SHP77 (cell line): Measurements from ENCODE around the gene LLPH.
"Not testable (repeated sequence)": the region's sequence is repeated elsewhere in the genome, so short reads cannot be mapped to it uniquely, and the experiment has no call there.

Source experiments
- DNase-seq, 2 experiments: peaks; one replicate each; lab custom pipeline; 2025; lab: John Stamatoyannopoulos, UW

LLPH gene

DNA sequence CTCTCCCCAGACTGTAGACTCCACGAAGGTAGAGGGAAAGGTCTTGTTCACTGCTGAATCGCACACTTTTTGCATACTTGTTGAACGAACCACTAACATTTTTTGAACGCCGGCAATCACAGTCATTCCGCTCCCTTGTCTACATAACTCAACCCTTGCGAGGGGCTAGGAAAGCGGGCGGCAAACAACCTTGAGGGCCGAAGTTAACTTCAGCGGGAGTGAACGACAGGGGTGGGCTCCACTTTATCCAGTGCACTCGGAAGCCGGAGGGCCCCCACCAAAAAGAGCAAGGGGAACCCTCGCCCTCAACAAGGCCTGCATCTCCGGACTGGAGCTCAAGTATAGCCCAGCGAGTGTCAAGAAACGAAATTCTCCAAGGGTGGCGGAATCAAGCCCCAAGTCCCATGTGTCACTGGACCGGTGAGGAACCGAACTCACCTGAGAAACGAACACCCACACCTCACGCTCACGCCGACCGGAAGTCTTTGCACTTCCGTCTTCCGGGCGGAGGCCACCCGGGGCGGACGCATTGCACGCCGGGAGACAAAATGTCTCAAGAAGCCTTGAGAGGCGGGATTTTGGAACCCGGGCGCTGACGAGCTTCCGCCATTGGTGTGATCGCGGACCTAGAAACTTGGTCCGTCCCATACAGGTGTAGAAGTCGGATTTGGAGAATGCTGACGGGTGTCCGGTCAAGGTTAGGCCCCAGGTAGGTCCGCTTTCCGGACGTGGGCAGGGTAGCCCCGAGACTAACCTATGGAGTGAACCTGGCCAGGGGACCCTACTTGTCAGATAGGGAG, at the start of gene LLPH:
TSS of gene LLPH (minus strand) at position 484 of the 800 bp plus-strand sequence. CDS start 1,644 bp downstream, outside the sequence.
- peak; percentile 85 to 89 for DNase-seq

- DNase-seq: no peak
These were observed 45.8 kb upstream of the LLPH start for GRCh38 chr12:66176105-66176900.

- DNase-seq: not testable (repeated sequence)
These were observed 44.1 kb upstream of the LLPH start for GRCh38 chr12:66174391-66175325.

DNA sequence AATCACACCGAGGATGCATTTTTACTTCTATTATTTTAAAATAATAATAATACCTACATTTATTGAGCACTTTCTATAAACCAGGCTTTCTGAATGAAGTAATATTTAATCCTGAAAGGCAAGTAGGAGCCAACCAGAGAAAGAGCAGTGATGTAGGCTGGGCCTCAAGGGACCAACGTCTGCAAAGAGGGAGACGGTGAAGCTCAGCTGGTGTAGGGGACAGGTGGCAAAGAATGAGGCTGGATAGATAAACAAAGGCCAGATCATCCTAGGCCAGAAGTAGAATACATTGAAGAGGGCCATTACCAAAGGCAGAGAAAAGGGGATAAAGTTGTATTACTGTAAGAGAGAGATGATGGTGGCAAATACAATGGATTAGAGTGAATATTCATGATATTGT, 40.1 kb upstream of the LLPH start:
- DNase-seq: peak; percentile 2 to 5

DNA sequence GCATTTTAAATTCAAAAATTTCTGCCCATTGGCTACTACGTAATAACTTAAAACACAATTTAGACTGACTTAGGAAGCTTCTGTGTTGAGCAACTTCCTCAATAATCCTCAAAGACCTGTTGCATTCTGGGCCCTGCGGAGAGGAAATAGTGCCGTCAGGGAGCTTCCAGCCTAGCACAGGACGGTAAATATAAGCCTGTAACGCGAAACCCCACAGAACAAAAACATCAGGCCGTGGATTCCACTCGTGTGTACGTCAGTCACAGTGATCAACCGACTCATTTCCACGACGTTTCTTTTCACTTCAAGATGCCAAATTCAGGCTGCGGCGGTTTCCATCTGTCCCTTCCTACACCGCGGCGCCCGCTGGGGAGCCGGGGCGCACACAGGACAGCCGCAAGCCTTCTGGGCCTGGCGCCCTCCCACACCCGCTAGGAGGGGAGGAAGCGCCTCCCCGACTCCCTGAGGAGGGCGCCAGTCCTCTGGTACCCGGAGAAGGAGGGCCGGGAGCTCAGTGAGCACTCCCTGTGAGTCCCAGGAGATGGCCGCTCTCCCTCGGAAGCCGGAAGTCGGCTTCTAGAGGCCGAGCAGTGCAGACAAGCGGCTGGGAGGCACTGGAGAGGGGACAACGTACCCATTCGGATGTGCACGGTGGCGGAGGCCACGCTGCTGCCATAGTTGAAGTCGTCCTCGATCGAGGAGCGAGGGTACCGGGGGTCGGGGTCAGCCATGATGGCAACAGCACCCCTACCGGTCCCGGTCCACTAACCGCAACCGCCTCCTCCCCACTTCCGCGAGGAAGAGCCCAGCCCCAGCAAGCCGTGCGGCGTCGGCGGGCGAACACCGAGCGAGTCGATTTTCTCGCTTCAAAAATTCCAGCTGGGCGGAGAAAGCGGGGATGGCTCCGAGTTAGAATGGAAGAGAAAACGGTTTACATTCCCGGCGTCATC, 38.9 kb upstream of the LLPH start, which contains the start of gene TMBIM4:
TSS of gene TMBIM4 (minus strand) at position 776 of the 950 bp plus-strand sequence. CDS start at position 731, 45 bp downstream.
- peak; percentile 88 to 89 for DNase-seq

- no peak for DNase-seq
These were observed 37.9 kb upstream of the LLPH start for GRCh38 chr12:66168410-66168809.

GRCh38 chr12:66166561-66166960, 36.0 kb upstream of the LLPH start:
- DNase-seq: no peak

- DNase-seq: no peak
These were observed 34.6 kb upstream of the LLPH start for GRCh38 chr12:66165141-66165540.

GRCh38 chr12:66164349-66164821, 33.8 kb upstream of the LLPH start:
- no peak for DNase-seq

DNA sequence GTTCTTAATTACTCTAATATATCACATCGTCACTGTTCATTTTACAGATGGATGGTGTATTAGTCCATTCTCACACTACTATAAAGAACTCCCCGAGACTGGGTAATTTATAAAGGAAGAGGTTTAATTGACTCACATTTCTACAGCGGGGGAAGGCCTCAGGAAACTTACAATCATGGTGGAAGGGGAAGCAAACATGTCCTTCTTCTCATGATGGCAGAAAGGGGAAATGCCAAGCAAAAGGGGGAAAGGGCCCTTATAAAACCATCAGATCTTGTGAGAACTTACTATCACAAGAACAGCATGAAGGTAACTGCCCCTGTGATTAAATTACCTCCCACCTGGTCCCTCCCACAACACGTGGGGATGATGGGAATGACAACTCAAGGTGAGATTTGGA, 32.7 kb upstream of the LLPH start:
- DNase-seq: no peak

DNA sequence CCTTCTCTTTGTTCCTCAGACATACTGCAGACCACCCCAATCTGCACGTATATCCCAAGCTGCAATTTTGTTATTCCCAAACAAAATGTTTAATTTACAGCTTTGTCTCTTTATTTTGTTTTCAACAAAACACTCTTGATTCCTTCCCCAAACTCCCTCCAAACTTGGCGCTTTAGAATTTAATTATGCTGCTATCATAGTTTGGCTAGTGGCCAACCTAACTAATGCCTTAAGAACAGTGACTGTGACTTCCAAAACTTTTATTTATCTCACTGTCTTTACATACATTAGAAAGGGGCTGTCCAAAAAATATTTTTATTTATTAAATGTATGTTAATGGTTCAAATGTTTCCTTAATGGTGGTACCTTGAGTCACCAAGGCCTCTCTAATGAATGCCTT, 32.2 kb upstream of the LLPH start:
- no peak for DNase-seq

DNA sequence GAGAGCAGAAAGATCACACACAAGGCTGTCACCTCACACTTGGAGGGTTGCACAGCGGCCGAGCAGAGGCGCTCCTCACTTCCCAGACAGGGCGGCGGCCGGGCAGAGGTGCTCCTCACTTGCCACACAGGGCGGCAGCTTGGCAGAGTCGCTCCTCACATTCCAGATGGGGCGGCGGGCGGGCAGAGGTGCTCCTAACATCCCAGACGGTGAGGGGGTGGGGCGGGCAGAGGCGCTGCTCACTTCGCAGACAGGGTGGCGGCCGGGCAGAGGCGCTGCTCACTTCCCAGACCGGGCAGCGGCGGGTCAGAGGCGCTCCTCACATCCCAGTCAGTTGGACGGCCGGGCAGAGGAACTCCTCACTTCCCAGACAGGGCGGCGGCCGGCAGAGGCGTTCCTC, 30.2 kb upstream of the LLPH start:
- DNase-seq: no peak

GRCh38 chr12:66159123-66159522, 28.6 kb upstream of the LLPH start:
- DNase-seq: no peak

GRCh38 chr12:66156654-66157053, 26.1 kb upstream of the LLPH start:
- no peak for DNase-seq

GRCh38 chr12:66154776-66155175, 24.2 kb upstream of the LLPH start:
- DNase-seq: no peak

DNA sequence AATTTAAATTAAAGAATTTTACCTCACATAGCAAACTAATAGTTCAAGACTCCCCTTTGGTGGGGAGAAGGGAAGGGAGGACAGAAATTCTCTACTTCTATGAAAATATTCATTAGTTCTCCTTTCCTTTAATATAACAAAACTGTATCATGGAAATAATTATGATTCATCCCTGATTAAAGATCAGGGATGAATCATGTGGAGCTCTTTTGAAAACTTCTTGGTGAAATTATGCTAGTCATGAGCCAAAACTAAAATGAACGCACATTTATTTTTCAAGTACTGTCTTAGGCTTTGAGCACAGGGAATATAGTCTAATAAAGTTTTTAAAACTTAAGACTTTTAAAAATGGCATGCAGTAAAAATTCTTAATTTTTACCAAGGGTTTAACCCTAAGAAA, 22.2 kb upstream of the LLPH start:
- DNase-seq: no peak

DNA sequence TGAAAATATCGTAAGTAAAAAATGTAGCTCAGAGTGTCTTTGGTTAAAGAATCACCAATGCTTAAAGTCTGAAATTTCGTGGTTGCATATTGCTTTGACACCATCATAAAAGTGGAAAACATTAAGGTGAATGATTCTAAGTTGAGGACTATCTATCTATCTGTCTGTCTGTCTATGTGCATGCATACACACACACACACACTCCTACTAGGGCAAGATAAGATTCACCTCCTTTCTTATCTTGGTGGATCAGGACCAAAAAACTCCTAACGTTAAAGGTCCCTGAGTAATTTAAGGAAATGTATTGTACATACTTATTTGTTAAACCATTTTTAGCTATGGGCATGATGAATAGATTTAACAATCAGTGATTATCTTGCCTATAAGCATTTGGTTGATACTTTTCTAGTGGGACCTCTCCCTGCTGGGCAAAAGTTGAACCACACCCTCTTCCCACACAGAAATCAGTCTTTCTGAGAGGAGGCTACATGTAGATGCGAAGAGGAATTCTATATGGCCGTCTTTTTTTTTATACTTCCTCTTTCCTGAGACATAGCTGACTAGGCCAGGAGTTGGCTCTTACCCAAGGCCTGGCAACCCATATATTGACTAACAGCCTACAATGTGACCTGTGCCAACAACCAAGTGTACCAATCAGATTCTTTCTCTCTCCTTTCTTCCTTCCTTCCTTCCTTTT, 19.3 kb upstream of the LLPH start:
- no peak for DNase-seq

- peak in 1 of 2 experiments; percentile 6 for DNase-seq
These were observed 14.5 kb upstream of the LLPH start for GRCh38 chr12:66144791-66145754.

DNA sequence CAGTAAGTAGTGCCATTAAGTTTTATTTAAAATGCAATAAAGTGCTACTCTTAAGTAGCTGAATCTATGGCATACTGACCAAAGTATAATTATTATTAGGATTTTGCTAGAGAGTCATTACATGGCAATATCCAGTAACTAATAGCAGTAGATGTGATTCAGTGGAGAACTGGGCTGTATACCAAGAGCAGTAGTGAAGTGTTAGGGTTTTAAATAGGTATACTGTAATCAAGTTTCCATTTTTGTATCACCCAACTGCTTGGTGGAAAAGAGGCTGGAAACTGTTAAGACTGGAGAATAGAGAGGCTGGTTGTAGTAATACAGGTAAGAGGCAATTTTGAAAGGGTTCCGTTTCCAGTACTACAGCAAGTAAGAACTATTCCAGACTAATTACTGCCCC, 13.3 kb upstream of the LLPH start:
- DNase-seq: no peak
